HG02943 (cell line): ENCODE measurements around the gene KLRC2.
"Not testable (repeated sequence)": the region's sequence is repeated elsewhere in the genome, so short reads cannot be mapped to it uniquely, and the experiment has no call there.

Experiments used
- ATAC-seq: cut with Tn5 transposase; IDR thresholded peaks from one replicate; pipeline ENCODE4 v1.9.1; 2021; ENCODE audit warnings: mild to moderate bottlenecking, low read depth, moderate library complexity; ENCODE audit not compliant: unreplicated experiment

KLRC2 gene

DNA sequence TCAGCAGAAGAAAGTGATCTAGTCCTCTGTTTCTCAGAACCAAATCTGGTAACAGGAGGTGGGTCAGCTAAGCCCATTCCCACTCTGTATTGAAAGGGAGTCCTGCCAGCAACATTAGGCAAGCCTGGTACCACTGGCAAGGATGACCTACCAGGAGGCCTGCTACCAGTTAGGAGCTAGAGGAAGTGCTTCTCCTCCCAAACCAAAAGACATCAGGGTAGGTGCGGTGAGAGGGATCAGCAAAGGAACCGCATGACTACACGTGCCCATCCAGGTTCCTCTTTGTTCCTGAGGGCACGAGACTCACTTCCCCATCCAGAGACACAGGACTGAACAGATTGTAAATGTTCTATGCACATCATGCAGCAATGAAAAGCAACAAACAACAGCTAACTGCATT, 29.1 kb downstream of the KLRC2 start:
- ATAC-seq: no peak

DNA sequence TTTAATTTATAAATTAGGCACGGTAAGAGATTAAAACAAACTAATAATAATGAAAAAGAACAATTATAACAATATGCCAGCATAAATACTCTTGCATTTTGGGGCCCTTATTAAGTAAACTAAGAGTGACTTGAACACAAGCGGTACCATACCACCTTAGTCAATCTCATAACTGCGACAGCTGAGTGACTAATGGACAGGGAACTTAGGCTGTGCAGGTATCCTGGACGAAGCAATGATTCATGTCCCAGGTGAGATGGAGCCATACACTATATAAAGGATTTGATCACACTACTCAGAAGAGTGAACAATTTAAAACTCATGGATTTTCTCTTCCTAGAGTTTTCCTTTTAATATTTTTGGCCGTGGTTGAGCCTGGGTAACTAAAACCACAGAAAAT, 30.5 kb downstream of the KLRC2 start:
- no peak for ATAC-seq

DNA sequence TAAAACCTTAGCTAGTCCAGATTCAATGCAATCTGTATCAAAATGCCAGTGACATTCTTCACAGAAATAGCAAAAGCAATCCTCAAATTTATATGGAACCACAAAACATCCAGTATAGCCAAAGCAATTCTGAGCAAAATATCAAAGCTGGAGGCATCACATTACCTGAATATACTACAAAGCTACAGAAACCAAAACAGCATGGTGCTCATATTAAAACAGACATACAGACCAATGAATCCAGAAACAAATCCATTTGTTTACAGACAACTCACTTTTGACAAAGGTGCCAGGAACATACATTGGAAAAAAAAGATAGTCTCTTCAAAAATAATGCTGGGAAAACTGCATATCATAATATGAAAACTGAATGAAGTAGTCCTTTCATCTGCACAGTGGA, 31.0 kb downstream of the KLRC2 start:
- ATAC-seq: no peak

DNA sequence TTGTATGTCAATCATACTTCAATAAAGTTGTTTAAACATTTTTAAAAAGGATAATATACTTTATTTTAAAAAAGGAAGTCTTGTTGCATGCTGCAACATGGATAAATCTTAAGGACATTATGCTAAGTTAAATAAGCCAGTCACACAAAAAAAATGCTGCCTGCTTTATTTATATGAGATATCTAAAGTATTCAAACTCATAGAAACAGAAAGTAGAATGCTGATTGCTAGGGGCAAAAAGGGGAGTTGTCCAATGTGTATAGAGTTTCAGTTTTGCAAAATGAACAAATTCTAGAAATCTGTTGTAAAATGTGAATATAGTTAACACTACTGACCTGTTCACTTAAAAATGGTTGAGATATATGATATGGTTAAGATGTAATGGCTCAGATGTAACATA, 35.0 kb downstream of the KLRC2 start:
- ATAC-seq: no peak

DNA sequence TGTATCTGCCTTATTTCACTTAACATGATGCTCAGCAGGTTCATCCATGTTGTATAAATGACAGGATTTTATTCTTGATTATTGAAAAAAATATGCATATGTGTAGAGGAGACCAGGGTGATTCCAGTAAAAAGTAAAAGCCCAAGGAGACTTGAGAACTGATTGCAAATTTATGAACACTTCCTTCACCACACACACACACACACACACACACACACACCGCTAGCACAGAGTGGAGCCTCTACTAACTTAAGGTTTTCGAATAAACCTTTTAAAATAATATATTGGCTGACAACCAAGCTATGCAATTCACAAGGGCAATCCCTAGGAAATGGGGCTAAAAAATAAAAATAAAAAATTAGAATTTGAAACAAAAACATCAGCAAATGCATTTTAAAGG, 37.6 kb downstream of the KLRC2 start:
- no peak for ATAC-seq

DNA sequence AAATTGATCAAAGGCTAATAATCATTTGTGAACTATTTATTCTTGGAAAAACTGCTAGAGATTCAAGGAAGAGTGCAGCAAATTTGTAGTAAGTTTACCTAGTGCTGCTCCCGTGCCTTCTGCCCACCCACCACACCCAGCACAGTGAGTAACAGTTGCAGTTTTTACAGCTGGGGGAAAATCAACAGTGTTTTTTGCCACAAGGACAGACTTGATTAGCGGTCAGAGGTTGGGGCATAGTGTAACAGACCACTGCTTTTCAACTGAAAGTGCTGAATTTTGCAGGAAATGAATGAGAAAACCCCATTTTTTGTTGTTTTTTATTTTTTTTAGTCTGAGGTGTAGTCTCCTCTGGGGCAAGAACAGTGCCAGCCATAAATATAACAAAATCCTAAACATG, 38.5 kb downstream of the KLRC2 start:
- ATAC-seq: no peak

DNA sequence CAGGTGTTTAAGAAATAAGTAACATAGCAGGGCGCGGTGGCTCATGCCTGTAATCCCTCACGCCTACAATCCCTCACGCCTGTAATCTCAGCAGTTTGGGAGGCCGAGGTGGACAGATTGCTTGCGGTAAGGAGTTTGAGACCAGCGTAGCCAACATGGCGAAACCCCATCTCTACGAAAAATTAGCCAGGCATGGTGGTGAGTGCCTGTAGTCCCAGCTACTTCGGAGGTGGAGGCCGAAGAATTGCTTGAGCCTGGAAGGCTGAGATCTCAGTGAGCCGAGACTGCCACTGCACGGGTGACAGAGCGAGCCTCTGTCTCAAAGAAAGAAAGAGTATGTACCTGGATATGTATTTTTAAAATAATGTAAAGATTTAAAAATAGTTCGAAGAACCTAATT, 39.6 kb downstream of the KLRC2 start:
- not testable (repeated sequence) for ATAC-seq

DNA sequence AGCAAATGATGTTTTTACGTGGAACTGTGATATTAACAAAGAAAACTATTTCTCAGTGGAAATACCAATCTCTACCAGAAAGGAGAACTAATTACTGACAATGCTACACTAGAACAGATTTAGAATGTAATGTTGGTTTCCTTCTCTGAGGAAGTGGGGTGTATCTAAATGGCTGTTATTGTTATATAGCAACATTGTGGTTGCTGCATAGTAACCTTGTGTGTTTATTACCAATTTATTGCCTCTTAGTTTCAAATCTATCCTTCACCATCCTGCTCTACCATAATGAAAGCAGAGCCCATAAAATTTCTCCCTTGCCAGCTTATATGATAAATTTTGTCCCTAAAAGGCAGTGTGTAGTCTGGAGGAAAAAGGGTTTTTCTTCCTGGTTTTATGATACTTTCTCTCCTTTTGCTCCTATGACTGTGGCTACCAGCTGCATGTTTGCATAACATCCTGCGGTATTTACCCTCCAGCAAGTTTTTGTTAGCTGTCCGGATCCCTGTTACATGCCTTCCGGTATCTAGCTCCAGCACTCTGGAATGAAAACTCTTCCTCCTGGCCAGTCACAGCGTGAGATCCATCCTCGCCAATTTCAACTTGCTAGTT, 40.3 kb downstream of the KLRC2 start:
- peak; percentile 71 for ATAC-seq

DNA sequence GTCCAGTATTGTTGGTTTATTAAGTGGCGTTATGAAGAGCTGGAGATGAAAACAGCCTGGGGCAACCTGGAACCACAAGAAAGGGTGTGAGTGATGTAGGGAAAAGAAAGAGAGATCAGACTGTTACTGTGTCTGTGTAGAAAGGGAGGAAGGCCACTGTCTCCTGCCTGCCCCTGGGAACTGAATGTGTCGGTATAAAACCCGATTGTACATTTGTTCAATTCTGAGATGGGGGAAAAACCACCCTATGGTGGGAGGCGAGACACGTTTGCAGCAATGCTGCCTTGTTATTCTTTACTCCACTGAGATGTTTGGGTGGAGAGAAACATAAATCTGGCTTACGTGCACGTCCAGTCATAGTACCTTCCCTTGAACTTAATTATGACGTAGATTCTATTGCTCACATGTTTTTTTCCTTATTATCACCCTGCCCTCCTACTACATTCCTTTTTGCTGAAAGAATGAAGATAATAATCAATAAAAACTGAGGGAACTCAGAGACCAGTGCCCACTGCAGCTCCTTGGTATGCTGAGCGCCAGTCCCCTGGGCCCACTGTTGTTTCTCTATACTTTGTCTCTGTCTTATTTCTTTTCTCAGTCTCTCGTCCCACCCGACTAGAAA, 41.2 kb downstream of the KLRC2 start:
- ATAC-seq: not testable (repeated sequence)

DNA sequence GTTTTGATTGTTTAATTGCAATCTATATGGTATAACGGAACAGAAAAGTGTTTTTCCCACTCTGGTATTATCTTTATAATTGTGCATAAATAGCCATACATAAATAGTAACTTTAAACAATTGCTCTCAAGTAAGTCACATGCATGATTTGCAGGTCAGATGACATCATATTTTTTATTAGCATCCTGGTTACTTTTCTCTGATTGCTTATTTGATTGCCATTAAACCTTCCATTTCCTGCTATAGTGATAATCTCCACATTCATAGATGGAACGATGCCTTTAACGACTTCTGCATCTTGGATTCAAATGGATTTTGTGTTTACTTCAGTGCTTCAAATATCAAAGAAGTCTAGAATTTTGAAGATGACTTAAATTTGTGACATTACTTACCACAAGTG, 42.5 kb downstream of the KLRC2 start:
- ATAC-seq: no peak

DNA sequence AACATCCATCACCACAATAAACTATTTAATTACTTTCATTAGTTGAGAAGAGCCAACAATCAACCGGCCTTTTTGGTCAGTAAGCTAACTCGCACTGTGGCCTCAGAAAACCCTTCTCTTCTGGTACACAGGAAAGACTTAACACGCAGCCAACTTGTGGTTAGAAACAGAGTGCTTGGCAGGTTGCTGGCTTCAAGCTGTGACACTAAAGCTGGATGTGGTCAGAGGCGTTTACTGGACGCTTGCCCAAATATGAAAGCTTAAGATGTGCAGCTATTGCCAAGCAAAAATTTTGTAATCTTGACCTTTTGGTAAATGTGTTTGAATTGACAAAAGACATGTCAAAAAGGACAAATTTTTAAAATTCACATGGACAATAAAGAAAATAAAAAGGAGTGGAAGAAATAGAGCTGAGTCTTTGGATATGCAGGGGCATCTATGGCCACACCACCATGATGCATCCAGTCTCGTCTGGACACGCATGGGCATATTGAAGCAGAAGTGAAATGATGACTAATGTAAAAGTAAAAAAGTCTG, 43.3 kb downstream of the KLRC2 start:
- no peak for ATAC-seq

DNA sequence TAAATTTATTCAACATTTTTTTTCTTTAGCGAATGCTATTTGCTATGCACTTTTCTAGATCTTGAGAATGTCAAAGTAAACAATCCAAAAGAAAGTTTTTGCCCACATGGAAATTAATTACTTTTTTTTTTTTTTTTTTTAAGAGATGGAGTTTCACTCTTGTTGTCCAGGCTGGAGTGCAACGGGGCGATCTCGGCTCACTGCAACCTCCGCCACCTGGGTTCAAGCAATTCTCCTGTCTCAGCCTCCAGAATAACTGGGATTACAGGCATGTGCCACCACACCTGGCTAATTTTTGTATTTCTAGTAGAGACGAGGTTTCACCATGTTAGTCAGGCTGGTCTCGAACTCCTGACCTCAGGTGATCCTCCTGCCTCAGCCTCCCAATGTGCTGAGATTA, 44.8 kb downstream of the KLRC2 start:
- ATAC-seq: not testable (repeated sequence)

DNA sequence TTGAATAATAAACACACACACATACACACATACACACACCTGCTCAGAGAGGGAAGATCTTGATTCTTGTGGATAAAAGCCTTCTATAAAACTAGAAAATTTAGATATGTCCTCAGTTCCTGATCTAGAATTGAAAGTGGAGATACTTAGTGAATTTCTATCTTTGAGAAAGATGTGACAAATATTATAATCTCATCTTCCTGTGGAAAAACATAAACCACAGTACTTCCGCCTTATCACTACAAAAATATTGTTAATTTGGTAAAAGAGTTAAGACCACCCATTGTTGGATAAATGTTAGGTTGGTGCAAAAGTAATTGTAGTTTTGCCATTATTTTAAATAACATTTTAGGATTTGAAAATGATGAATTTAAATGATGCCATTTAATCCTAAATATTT, 45.9 kb downstream of the KLRC2 start, which contains the start of gene KLRK1:
KLRK1 (minus strand) TSS at position 138 of the 400 bp plus-strand sequence. CDS start 1,231 bp downstream, outside the sequence.
- no peak for ATAC-seq

DNA sequence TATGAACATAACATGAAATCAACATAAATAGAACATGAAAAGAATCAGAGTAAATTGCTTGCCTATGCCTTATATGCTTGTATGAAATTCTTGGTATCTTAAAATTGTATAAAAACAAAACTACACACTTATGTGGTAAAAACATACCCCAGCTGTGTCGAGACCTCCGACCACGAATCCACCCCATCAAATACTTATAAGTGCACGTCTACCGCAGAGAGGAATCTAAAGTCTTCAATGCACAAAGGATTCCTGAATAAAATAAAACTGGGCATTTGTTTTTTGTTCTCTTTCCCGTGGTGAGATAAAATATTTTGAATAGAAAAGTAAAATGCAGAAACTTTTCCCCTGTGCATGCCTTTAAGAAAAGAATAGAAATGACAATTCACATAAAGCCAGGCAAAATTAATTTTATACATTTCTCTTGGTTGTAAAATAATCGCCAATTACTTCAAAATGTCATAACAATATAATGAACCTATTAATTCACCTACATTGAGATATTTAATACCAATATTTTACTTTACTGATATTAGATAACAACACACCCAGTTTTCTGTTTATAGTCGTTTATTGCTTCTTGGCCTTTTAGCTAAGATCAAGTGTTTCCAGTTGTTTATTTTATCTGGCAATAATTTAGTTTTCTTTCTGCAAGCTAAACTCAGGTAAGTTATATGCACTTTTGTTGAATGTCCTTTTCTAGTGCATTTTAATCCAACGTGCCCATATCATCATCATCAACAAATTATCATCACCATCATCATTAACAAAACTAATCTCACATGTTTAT, 47.0 kb downstream of the KLRC2 start:
- no peak for ATAC-seq

DNA sequence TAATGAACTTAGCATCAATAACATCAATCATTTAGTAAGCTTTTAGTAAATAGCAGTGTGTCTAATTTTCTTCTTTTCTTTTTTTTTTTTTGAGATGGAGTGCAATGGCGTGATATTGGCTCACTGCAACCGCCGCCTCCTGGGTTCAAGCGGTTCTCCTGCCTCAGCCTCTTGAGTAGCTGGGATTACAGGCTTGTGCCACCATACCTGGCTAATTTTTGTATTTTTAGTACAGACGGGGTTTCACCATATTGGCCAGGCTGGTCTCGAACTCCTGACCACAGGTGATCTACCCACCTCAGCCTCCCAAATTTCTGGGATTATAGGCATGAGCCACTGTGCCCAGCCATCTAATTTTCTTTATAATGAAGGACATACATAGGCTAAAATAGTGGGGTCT, 48.3 kb downstream of the KLRC2 start:
- not testable (repeated sequence) for ATAC-seq

DNA sequence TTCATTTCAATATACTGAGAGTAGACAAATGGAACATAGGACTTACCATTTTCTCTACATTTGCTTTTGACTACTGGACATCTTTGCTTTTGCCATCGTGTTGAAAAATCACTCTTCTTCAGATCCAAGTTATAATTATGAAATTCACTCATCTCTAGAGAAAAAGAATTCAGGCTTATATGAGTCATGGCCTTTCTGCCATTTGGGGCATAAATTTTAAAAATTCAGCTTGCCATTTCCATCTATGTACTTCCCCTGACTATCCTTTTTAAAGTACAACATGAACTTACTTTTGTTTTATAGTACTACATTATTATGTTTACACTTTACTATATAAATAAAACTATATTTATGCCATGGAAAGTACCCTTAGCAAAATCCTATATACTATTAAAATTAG, 49.0 kb downstream of the KLRC2 start:
- ATAC-seq: no peak

DNA sequence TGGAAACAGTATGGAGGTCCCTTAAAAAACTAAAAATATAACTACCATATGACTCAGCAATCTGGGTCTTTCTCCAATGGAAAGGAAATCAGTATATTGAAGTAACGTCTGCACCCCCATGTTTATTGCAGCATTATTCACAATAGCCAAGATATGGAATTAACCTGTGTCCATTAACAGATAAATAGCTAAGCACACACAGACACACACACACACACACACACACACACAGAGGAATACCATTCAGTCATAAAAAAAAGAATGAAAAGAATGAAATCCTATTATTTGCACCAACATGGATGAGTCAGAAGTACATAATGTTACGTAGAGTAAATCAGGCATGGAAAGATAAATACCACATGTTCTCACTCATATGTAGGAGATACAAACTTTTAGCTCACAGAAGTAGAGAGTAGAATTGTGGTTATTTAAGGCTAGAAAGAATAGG, 50.6 kb downstream of the KLRC2 start:
- ATAC-seq: no peak

DNA sequence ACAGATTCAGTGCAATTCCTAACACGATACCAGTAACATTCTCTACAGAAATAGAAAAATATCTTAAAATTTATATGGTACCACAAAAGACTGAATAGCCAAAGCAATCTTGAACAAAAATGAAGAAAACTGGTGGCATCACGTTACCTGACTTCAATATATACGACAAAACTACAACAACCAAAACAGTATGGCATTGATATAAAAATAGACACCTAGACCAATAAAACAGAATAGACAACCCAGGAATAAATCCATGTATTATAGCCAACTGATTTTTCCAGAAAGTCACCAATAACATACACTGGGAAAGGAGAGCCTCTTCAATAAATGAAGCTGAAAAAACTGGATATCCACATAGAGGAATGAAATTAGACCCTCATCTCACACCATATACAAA, 51.6 kb downstream of the KLRC2 start:
- ATAC-seq: no peak

DNA sequence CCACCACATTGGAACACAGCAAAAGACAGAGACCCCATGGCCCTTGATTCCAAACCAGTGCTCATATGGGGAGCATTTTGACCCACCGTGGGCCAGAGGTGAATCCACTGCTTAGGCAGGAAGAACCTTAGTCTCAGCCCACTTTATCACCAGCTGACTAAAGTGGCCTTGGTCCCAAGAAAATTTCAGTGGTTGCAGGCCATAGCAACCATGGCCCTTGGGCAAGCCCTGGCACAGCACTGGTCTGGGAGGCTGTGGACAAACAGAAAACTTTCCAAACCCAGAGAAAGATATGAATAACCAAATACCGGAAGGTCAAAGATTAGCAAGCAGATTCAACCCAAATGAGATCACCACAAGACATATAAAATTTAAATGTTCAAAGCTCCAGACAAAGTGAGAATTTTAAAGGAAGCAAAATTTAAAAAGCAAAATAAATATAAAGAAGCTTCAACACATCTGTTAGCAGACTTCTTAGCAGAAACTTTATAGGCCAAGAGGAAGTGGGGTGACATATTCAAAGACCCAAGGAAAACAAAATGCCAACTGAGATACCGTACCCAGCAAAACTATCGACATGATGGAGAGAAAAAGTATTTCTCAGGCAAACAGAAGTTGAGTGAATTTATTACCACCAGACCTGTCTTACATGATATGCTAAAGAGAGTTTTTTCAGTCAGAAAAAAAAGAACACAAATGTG, 53.7 kb downstream of the KLRC2 start:
- no peak for ATAC-seq
